PC-9 (cell line): ENCODE data around the gene CRYZ. TPM values are rescaled to one million over a fixed set of nuclear protein-coding genes. Genes with fewer than 3 reads are reported as not detected.
"Not testable (repeated sequence)": the region's sequence is repeated elsewhere in the genome, so short reads cannot be mapped to it uniquely, and the experiment has no call there.

Experiments
- BruUV-seq: library from RNA; stranded (reverse); fragments of 400-500 nt; replicated peaks from 2 replicates; lab custom pipeline; 2021; lab: Mats Ljungman, UMichigan
- CTCF ChIA-PET: fragments of 300-600 bp; sonication (Branson Sonifier 250); formaldehyde crosslinking; loops from one replicate; lab custom pipeline; 2022; ENCODE audit warnings: antibody characterized with exemption; lab: Charles Lee
- POLR2A ChIA-PET: fragments of 300-600 bp; sonication (Branson Sonifier 250); formaldehyde crosslinking; loops from one replicate; lab custom pipeline; 2022; ENCODE audit warnings: antibody characterized with exemption; ENCODE audit not compliant: unreplicated experiment; lab: Charles Lee
- DNase-seq, 2 experiments: peaks; one replicate each; pipeline versions ENCODE4 v3.0.0 to v3.0.0-alpha.2; 2015 to 2022; ENCODE audit warnings: mixed read lengths in 1 of 2
- H2AFZ ChIP-seq: fragments of 200-600 bp; sonication (generic); 2 replicates; pipeline ENCODE4 v1.8.1; 2017; ENCODE audit warnings: antibody characterized with exemption
- H3F3A ChIP-seq: fragments of 200-600 bp; sonication (generic); 2 replicates; pipeline ENCODE4 v1.8.1; 2017; ENCODE audit warnings: antibody characterized with exemption, mild to moderate bottlenecking, low read depth; ENCODE audit not compliant: insufficient read depth
- H3K27ac ChIP-seq: fragments of 200-600 bp; sonication (generic); 2 replicates; pipeline ENCODE4 v1.6.1; 2016; ENCODE audit warnings: mixed run types
- H3K27me3 ChIP-seq: fragments of 200-600 bp; sonication (generic); 2 replicates; pipeline ENCODE4 v1.6.1; 2016; ENCODE audit warnings: low read depth, mixed run types; ENCODE audit not compliant: insufficient read depth
- H3K36me3 ChIP-seq: fragments of 200-600 bp; sonication (generic); 2 replicates; pipeline ENCODE4 v1.6.1; 2016; ENCODE audit warnings: low read depth, mixed run types
- H3K4me1 ChIP-seq: fragments of 200-600 bp; sonication (generic); replicated peaks from 2 replicates; pipeline ENCODE4 v1.6.1; 2016; ENCODE audit warnings: mixed run types; ENCODE audit not compliant: insufficient read depth
- H3K4me2 ChIP-seq: fragments of 200-600 bp; sonication (generic); 2 replicates; pipeline ENCODE4 v1.6.1; 2017; ENCODE audit warnings: mixed run types
- H3K4me3 ChIP-seq: fragments of 200-600 bp; sonication (generic); 2 replicates; pipeline ENCODE4 v1.6.1; 2016; ENCODE audit warnings: mixed run types
- H3K79me2 ChIP-seq: fragments of 200-600 bp; sonication (generic); 2 replicates; pipeline ENCODE4 v1.6.1; 2017; ENCODE audit warnings: low read depth, mixed run types
- H3K9me2 ChIP-seq: fragments of 200-600 bp; sonication (generic); 2 replicates; pipeline ENCODE4 v1.8.1; 2017; ENCODE audit warnings: mild to moderate bottlenecking; ENCODE audit not compliant: insufficient read depth
- H3K9me3 ChIP-seq: fragments of 200-600 bp; sonication (generic); 2 replicates; pipeline ENCODE4 v1.8.1; 2016; ENCODE audit warnings: low read depth; ENCODE audit not compliant: insufficient read depth
- H4K20me1 ChIP-seq: fragments of 200-600 bp; sonication (generic); 2 replicates; pipeline ENCODE4 v1.8.1; 2017; ENCODE audit not compliant: insufficient read depth
- CTCF ChIP-seq: fragments of 200-600 bp; sonication (generic); conservative IDR thresholded peaks from 2 replicates; pipeline ENCODE4 v1.6.1; 2017; ENCODE audit warnings: mixed run types, antibody characterized with exemption, mild to moderate bottlenecking, moderate library complexity
- EZH2 ChIP-seq: fragments of 200-600 bp; sonication (generic); IDR thresholded peaks from 2 replicates; pipeline ENCODE4 v1.8.0; 2017; ENCODE audit warnings: antibody characterized with exemption, low read depth
- intact Hi-C: fragments of 100-400 bp; cut with micrococcal nuclease; formaldehyde crosslinking; loops from one replicate; pipeline ENCODE4 v1.10.0; 2022; ENCODE audit not compliant: unreplicated experiment
- total RNA-seq: library from RNA; stranded (reverse); gene quantifications from 2 replicates; pipeline ENCODE4 v1.2.3, GENCODE V29; 2021

The CRYZ gene
- total RNA-seq, 1 experiment from 2014 or later: 24.4 TPM

GRCh38 chr1:74766579-74766978 lies 33.7 kb upstream of the CRYZ start:
- no TSS peak for BruUV-seq
- Histone ChIP-seq H3K4me3 (no peak overlapping the region), H3K36me3 (peaks cover 4% of the 10 kb centered on the region; the same call in 1 of the 2 replicates), H3K4me1 (no peaks in the 10 kb centered on the region), H3K27me3 (no peaks in the 10 kb centered on the region), H3K4me2 (no peak overlapping the region), H3K9me2 (no peaks in the 10 kb centered on the region), H4K20me1 (0 out of 2 replicates have a peak, but pooled peaks cover 4% of the 10 kb centered on the region), H2AFZ (no peak overlapping the region), H3K27ac (no peak overlapping the region), H3K79me2 (no peaks in the 10 kb centered on the region), H3K9me3 (no peaks in the 10 kb centered on the region), H3F3A (no peaks in the 10 kb centered on the region)
- intact Hi-C loops: no loop called here
- DNase-seq: no peak
- ChIA-PET POLR2A (no interaction called here), CTCF (no interaction called here)
- no peak for TF ChIP-seq CTCF
- no peak for TF ChIP-seq EZH2

GRCh38 chr1:74763807-74764206 lies 31.0 kb upstream of the CRYZ start:
- Histone ChIP-seq H3K4me1 (no peaks in the 10 kb centered on the region), H3K79me2 (no peaks in the 10 kb centered on the region), H3K9me2 (no peaks in the 10 kb centered on the region), H3F3A (no peaks in the 10 kb centered on the region), H4K20me1 (0 out of 2 replicates have a peak, but pooled peaks cover 4% of the 10 kb centered on the region), H3K27ac (no peak overlapping the region), H3K9me3 (no peaks in the 10 kb centered on the region), H3K4me2 (no peak overlapping the region), H3K27me3 (no peaks in the 10 kb centered on the region), H3K36me3 (peaks cover 8% of the 10 kb centered on the region; the same call in 1 of the 2 replicates), H3K4me3 (no peak overlapping the region), H2AFZ (no peak overlapping the region)
- DNase-seq: no peak
- ChIA-PET CTCF (no interaction called here), POLR2A (no interaction called here)
- TF ChIP-seq CTCF: no peak
- no peak for TF ChIP-seq EZH2
- BruUV-seq: no TSS peak
- intact Hi-C loops: no loop called here

- intact Hi-C loops, H3K79me2 ChIP-seq, H4K20me1 ChIP-seq, POLR2A ChIA-PET, H3K9me3 ChIP-seq, H3K4me1 ChIP-seq, H3K9me2 ChIP-seq, H3F3A ChIP-seq, DNase-seq, BruUV-seq, H3K4me2 ChIP-seq, H3K4me3 ChIP-seq, H3K27me3 ChIP-seq, H3K27ac ChIP-seq, CTCF ChIA-PET, H2AFZ ChIP-seq: not testable (repeated sequence)
- H3K36me3 ChIP-seq: peaks cover 34% of the 10 kb centered on the region
These were observed 23.8 kb upstream of the CRYZ start for GRCh38 chr1:74756650-74757049.

- BruUV-seq: no TSS peak
- Histone ChIP-seq H3K4me1 (no peaks in the 10 kb centered on the region), H4K20me1 (no peaks in the 10 kb centered on the region), H3K9me2 (no peaks in the 10 kb centered on the region), H3F3A (no peaks in the 10 kb centered on the region), H3K4me3 (no peak overlapping the region), H3K36me3 (peaks cover 34% of the 10 kb centered on the region; the same call in 1 of the 2 replicates), H3K27ac (no peak overlapping the region), H3K9me3 (no peaks in the 10 kb centered on the region), H3K4me2 (no peak overlapping the region), H2AFZ (no peak overlapping the region), H3K27me3 (no peaks in the 10 kb centered on the region), H3K79me2 (no peaks in the 10 kb centered on the region)
- ChIA-PET CTCF (no interaction called here), POLR2A (no interaction called here)
- DNase-seq: no peak
- intact Hi-C loops: no loop called here
- TF ChIP-seq EZH2: no peak
- no peak for TF ChIP-seq CTCF
These were observed 22.6 kb upstream of the CRYZ start for GRCh38 chr1:74755475-74755874.
